CD4-positive, alpha-beta T cell treated with Interleukin-17A for 4 hours (primary cell): ENCODE results near the gene IL25.
"Not testable (repeated sequence)": the region's sequence is repeated elsewhere in the genome, so short reads cannot be mapped to it uniquely, and the experiment has no call there.

Experiments used
- DNase-seq: peaks from one replicate; pipeline ENCODE4 v3.0.0-alpha.2; 2020; ENCODE audit warnings: mixed read lengths

The IL25 gene

DNA sequence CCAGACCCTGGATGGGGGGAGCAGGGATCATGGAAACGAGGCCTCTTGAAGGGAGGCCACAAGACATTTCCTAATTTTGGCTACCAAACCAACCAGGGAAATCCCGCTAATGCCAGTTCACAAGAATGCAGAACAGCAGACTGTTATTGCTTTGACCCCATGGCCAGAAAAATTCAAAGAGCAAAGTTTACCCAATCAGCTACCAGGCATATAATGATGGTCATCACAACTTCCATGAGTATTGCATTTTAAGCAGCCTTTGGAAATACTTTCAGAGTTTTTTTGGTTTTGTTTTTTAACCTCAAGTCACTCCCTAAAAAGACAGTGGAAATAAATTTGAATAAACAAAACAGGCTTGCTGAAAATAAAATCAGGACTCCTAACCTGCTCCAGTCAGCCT lies at the start of gene IL25:
IL25 (plus strand) TSS at position 301 of the 400 bp plus-strand sequence.
- no peak for DNase-seq

GRCh38 chr14:23323838-23324454 lies 48.7 kb upstream of the IL25 start:
- DNase-seq: no peak

DNA sequence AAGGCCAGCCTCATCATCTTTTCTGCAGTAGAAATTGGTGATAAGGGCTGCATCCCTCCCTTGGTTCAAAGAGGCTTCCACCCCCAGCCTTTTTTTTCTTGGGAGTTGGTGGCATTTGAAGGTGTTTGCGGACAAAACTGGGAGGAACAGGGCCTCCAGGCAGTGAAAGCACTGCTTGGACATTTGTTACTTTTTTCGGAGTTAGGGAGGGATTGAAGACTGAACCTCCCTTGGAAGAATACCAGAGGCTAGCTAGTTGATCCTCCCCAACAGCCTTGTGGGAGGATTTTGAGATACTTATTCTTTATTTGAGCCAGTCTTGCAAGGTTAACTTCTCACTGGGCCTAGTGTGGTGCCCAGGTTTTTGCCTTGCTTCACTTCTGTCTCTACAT lies 48.2 kb upstream of the IL25 start:
- DNase-seq: no peak

DNA sequence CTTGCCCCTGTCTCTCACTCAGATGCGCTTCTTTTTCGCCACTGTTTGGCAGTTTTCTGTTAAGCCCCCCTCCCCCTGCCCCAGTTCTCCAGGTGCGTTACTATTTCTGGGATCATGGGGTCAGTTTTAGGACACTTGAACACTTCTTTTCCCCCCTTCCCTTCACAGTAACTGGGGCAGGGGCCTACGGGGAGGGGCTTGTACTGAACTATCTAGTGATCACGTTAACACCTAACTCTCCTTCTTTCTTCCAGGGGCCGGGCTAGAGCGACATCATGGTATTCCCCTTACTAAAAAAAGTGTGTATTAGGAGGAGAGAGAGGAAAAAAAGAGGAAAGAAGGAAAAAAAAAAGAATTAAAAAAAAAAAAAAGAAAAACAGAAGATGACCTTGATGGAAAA lies 47.6 kb upstream of the IL25 start:
- DNase-seq: no peak

GRCh38 chr14:23325746-23326145 lies 46.9 kb upstream of the IL25 start:
- DNase-seq: not testable (repeated sequence)

- no peak for DNase-seq
Measured at GRCh38 chr14:23326491-23327332, 45.9 kb upstream of the IL25 start.

- DNase-seq: peak; percentile 75
Measured at GRCh38 chr14:23327947-23328744, 44.5 kb upstream of the IL25 start.

GRCh38 chr14:23335623-23336022 lies 37.0 kb upstream of the IL25 start:
- no peak for DNase-seq

- DNase-seq: no peak
Measured at GRCh38 chr14:23339506-23340268, 32.9 kb upstream of the IL25 start.

DNA sequence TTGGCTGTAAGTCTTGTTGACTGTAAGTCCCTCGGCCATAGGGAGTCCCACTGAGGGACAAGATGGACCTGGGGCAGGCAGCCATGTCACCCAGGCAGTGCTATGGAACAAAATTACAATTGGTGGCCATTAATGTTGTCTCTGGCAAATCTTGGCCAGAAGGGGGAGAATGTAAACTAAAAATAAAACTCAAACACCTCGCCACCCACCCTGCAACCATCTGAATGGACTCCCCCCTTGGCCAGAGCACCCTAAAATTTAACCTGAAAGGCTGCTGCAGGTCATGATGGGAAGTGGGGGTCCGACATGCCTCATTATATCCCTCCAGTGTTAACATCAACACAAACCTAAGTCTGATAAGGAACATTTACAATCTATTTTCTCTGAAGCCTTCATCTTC lies 28.1 kb upstream of the IL25 start:
- no peak for DNase-seq

DNA sequence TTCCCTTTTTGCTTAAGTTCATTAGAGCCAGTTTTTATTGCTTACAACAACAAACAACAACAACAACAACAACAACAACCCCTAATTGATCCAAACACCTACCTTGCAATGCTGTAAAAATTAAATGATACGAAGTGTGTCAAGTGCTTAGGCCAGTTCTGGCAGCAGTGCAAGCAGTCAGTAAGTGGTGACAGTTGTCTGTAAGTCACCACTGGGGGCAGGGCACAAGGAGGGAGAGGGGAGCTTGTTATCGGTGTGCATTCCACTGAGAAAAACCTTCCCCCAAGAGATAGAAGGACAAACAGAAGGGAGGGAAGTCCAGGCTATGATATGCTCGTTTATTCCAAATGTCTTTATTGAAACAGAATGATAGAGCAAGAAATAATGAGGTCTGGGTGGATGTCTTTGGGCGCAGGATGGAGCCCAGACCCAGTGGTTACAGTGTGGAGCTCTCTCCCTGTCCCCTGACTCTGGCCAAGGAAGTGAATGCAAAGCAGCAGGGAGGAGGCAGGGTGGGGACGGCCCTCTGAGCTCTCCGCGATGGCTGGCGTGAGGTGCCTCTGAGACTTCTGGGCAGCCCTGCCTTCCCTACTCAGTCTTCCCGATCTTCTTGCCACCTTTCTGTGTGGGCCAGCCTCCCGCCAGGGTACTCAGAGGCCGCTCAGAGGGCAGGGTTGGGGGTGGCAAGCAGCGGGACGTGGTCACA lies 26.5 kb upstream of the IL25 start:
- DNase-seq: no peak

GRCh38 chr14:23346693-23347405 lies 25.8 kb upstream of the IL25 start:
- DNase-seq: no peak

GRCh38 chr14:23347406-23348296 lies 25.0 kb upstream of the IL25 start:
- DNase-seq: no peak

DNA sequence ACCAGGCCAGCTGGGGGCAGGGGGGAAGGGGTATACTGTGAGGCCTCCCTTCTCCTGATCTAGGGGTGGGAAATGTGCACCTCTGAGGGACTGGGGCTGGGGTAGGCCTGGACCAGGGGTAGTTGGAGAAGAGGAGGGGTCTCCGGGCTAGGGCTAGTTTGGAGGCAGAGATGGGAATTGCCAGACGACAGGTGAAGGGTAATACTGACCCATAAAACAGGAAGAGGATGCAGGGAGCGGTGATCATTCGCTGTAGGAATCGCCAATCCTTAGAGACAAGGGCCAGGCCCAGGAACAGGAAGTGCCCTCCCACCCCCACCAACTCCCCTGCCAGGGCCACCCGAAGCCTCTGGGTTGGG lies 24.3 kb upstream of the IL25 start:
- DNase-seq: no peak

GRCh38 chr14:23349156-23349845 lies 23.3 kb upstream of the IL25 start:
- no peak for DNase-seq

- DNase-seq: peak; percentile 17
Measured at GRCh38 chr14:23351681-23352505, 20.7 kb upstream of the IL25 start.

DNA sequence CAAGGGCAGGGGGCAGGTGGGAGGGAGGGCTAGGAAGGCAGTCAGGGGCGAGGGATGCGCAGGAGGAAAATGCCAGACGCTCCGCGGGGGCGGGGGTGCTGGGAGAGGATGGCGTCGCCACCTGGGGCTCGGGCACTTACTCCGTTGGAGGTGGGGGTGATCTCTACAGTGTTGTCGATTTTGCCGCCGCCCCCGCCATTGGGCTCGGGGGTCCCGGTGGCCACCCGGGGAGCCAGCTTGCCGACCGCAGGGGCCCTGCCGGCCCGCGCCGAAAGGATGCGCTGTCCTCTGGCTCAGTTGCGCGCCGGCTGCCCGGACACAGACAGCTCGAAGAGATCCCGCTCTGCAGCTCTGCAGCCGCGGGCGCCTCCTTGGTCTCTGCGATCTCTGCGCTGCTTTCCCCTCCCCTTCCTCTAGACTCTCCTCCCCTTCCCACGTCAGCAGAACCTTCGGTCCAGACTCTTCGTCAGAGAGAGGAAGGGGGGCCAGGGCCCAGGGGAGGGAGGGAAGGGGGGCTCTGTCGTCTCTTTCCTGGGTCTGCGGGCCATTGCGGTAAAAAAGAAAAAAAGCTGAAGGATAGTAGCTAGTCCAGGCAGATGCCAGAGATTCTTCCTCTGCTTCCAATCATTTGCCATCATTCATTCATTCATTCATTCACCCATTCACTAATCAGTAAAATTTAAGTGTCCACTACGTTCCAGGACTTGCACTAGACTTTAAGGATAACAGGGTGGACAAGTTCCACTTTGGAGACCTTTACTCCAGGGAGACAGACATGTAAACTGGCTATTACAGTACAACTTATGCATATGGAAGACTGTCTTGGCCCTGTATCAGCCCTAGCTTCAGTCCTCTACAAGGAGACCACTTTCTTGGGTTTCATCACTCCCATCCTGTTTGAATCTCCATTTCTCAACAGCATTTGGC lies 19.8 kb upstream of the IL25 start, which contains the start of gene SLC22A17:
SLC22A17 (minus strand) TSS at position 382 of the 927 bp plus-strand sequence.
- peak; percentile 75 for DNase-seq

- no peak for DNase-seq
Measured at GRCh38 chr14:23353433-23353780, 19.2 kb upstream of the IL25 start.
